ENCODE results near the gene ALDH9A1.

ALDH9A1 gene

GRCh38 chr1:165650981-165651625 lies 47.3 kb downstream of the ALDH9A1 start:
- no peak overlapping the region for H3K27ac ChIP-seq
- no peaks in the 10 kb centered on the region for H3K36me3 ChIP-seq (ENCODE audit: control insufficient read depth, insufficient read depth, low read length)
- no peak overlapping the region for H3K4me3 ChIP-seq (ENCODE audit: low read depth, low read length)
- H3K4me1 ChIP-seq, result peaks cover 3% of the 10 kb centered on the region
- H3K27me3 ChIP-seq (ENCODE audit: control insufficient read depth, insufficient read depth, low read length), result no peaks in the 10 kb centered on the region
- peaks cover 2% of the 10 kb centered on the region for H3K79me2 ChIP-seq
- no peak overlapping the region for H3K9ac ChIP-seq
- H2AFZ ChIP-seq, result no peak overlapping the region
- H3K9me3 ChIP-seq (ENCODE audit: control insufficient read depth, low read length), result no peaks in the 10 kb centered on the region
- H3K4me2 ChIP-seq (ENCODE audit: low read length), result no peak overlapping the region
- TF ChIP-seq CTCF (IDR thresholded peaks at IDR 0.05), result no peak

- peaks cover 3% of the 10 kb centered on the region for H3K4me1 ChIP-seq
- no peak overlapping the region for H3K4me2 ChIP-seq (ENCODE audit: low read length)
- no peak overlapping the region for H2AFZ ChIP-seq
- no peaks in the 10 kb centered on the region for H3K27me3 ChIP-seq (ENCODE audit: control insufficient read depth, insufficient read depth, low read length)
- H3K36me3 ChIP-seq (ENCODE audit: control insufficient read depth, insufficient read depth, low read length), result no peaks in the 10 kb centered on the region
- H3K9ac ChIP-seq, result no peak overlapping the region
- H3K4me3 ChIP-seq (ENCODE audit: low read depth, low read length), result no peak overlapping the region
- no peak overlapping the region for H3K27ac ChIP-seq
- no peaks in the 10 kb centered on the region for H3K9me3 ChIP-seq (ENCODE audit: control insufficient read depth, low read length)
- peaks cover 2% of the 10 kb centered on the region for H3K79me2 ChIP-seq
- no peak for TF ChIP-seq CTCF (IDR thresholded peaks at IDR 0.05)
These were observed 49.3 kb downstream of the ALDH9A1 start for GRCh38 chr1:165648919-165649572.

- peaks cover 2% of the 10 kb centered on the region for H3K79me2 ChIP-seq
- H3K27me3 ChIP-seq (ENCODE audit: control insufficient read depth, insufficient read depth, low read length), result no peaks in the 10 kb centered on the region
- H3K27ac ChIP-seq, result no peak overlapping the region
- no peak overlapping the region for H3K4me3 ChIP-seq (ENCODE audit: low read depth, low read length)
- no peaks in the 10 kb centered on the region for H3K9me3 ChIP-seq (ENCODE audit: control insufficient read depth, low read length)
- no peaks in the 10 kb centered on the region for H3K36me3 ChIP-seq (ENCODE audit: control insufficient read depth, insufficient read depth, low read length)
- H3K9ac ChIP-seq, result no peak overlapping the region
- peaks cover 3% of the 10 kb centered on the region for H3K4me1 ChIP-seq
- no peak overlapping the region for H2AFZ ChIP-seq
- H3K4me2 ChIP-seq (ENCODE audit: low read length), result no peak overlapping the region
- TF ChIP-seq CTCF (IDR thresholded peaks at IDR 0.05), result no peak
These were observed 50.4 kb downstream of the ALDH9A1 start for GRCh38 chr1:165647970-165648369.

GRCh38 chr1:165647517-165647916 lies 50.8 kb downstream of the ALDH9A1 start:
- Histone ChIP-seq H3K4me2 (ENCODE audit: low read length) (no peak overlapping the region), H3K4me1 (peaks cover 3% of the 10 kb centered on the region), H2AFZ (no peak overlapping the region), H3K27me3 (ENCODE audit: control insufficient read depth, insufficient read depth, low read length) (no peaks in the 10 kb centered on the region), H3K79me2 (peaks cover 5% of the 10 kb centered on the region), H3K36me3 (ENCODE audit: control insufficient read depth, insufficient read depth, low read length) (no peaks in the 10 kb centered on the region), H3K9ac (no peak overlapping the region), H3K27ac (no peak overlapping the region), H3K4me3 (ENCODE audit: low read depth, low read length) (no peak overlapping the region), H3K9me3 (ENCODE audit: control insufficient read depth, low read length) (no peaks in the 10 kb centered on the region)
- TF ChIP-seq CTCF (IDR thresholded peaks at IDR 0.05), result no peak

All from parathyroid adenoma (tissue), 2 donors.